Stimulated activated CD4-positive, alpha-beta T cell treated with anti-CD3 and anti-CD28 coated beads, Interleukin-1b, Interleukin-23, amount 100 ng/mL, for 48 hours (primary cell): Measurements from ENCODE around the gene NLRP14.

Experiments
- DNase-seq: peaks from one replicate; pipeline ENCODE4 v3.0.0-alpha.2; 2020

Gene NLRP14

DNA sequence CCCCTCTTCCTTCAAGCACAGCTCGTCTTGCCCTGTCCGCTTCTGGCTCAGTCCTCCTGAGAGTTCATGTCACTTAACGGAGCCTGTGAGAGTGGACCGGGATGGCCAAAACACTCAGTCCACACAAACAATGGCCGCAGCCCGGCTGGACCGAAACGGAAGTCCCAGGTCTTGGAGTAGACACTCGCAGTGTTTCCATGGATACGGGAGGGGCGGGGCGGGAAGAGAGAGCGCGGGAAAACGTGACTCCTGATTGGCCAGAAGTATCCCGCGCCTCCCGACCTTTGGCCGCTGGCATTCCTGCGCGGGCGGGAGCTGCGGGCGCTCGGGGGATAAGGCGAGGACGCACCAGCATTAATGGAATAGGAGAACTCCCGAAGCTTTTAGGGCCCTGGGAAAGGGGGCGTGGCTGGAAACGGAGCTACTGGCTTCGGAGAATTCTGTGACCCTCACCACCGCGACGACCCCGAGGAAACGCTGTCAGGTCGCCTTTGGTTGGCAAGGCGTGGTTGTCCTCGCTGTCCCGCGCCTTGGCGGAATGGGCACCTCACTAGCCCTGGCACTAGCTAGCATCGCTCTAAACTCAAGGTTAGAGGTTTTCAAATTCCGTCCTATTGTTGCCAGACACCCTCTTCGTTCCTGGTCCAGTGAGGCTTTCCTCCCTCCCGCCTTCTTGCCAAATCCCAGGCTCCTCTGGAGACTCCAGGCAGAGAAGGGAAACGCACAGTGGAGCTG lies at the start of gene NLRP14, which contains the start of gene ZNF214:
NLRP14 (plus strand) TSS at position 297 of the 735 bp plus-strand sequence. CDS start 18,108 bp downstream, outside the sequence.
ZNF214 (minus strand) TSS at position 164 of the 735 bp plus-strand sequence. CDS start 17,511 bp downstream, outside the sequence.
- no peak for DNase-seq

- DNase-seq: no peak
These were observed 40.9 kb upstream of the NLRP14 start for GRCh38 chr11:6979365-6979764.

DNA sequence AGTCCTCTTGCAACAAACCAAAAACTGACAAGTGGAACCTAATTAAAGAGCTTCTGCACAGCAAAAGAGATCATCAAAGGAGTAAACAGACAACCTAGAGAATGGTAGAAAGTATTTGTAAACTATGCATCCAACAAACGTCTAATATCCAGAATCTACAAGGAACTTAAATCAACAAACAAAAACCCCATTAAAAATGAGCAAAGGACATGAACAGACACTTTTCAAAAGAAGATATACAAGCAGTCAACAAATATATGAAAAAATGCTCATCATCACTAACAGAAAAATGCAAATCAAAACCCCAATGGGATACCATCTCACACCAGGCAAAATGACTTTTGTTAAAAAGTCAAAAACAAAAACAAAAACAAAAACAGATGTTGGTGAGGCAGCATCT lies 33.8 kb upstream of the NLRP14 start:
- no peak for DNase-seq

GRCh38 chr11:6988506-6988905 lies 31.8 kb upstream of the NLRP14 start:
- DNase-seq: no peak

DNA sequence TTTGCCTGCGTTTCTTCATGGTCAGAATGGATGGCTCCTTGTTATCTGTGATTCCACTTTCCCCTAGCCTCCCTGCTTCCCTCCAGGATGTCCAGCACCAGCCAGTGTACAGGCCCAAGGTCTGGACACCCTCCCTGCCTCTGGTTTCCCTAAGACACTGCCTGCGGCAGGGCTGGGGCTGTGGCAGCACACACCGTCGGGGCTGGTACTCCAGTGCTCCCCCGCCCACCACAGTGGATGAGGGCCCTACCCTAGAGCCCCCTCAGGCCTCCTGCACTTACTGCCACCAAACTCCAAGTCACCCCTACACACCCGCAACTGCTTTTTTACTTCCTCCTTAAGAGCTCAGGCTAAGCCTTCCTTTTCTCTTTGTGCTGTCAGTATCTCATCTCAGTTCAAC lies 29.1 kb upstream of the NLRP14 start:
- DNase-seq: no peak

DNA sequence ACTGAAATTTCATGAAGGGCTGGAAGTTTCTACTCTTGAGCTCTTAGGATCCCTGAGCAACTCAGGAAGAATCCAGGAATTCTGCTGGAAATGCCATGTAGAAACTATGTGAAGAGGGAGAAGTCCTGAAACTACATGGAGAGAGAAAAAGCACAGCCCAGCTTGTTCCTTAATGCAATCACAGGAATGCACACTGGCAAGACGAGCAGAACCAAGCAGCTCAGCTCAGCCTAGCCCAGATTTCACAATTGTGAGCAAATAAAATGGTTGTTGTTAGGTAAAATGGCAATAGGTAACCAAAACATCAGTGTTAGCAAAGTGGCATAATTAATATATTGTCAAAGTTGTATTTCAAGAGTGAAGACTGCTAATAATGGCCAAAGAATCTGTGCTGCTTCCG lies 28.3 kb upstream of the NLRP14 start:
- DNase-seq: no peak

GRCh38 chr11:6992457-6993417 lies 27.5 kb upstream of the NLRP14 start:
- DNase-seq: no peak

DNA sequence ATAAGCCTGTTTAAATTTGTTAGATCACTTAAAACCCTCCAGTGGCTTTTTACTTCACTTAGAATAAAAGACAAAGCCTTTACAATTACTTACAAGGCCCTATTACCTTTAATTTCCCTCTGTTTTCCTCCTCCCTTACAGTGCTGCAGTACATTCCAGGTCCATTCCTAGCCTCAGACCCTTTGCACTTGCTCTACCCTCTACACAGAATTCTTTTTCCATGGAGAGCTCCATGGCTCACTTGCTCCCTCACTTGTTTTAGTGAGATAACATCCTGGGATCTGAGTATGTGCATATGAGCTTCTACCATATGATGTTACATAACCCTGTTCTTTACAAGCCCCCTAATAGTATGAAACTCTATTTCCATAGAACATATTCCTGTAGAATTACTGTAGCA lies 24.6 kb upstream of the NLRP14 start:
- no peak for DNase-seq

GRCh38 chr11:7004482-7004881 lies 15.8 kb upstream of the NLRP14 start:
- no peak for DNase-seq

- no peak for DNase-seq
These were observed 6.2 kb upstream of the NLRP14 start for GRCh38 chr11:7014118-7014517.

GRCh38 chr11:7016011-7016410 lies 4.3 kb upstream of the NLRP14 start:
- DNase-seq: no peak

- no peak for DNase-seq
These were observed 638 bp upstream of the NLRP14 start for GRCh38 chr11:7019500-7020182.

GRCh38 chr11:7021318-7021717 lies 1.0 kb downstream of the NLRP14 start:
- no peak for DNase-seq

DNA sequence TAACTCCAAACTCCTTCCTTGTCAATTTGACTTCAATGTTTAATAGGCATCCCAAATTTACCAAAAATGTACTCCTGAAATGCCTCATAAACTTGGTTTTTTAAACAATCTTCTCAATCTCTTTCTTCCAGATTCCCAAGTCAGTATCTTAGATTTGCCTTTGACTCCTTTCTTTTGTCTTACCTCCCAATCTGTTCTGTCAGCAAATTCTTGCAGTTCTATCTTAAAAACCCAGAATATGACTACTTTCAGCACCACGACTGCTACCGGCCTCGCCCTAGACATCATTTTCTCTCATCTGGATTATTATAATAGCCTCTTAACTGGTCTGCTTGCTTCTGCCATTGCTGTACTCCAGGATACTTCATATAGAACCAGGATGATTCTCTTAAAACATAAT lies 7.9 kb downstream of the NLRP14 start:
- no peak for DNase-seq

- no peak for DNase-seq
These were observed 10.6 kb downstream of the NLRP14 start for GRCh38 chr11:7030836-7031235.

DNA sequence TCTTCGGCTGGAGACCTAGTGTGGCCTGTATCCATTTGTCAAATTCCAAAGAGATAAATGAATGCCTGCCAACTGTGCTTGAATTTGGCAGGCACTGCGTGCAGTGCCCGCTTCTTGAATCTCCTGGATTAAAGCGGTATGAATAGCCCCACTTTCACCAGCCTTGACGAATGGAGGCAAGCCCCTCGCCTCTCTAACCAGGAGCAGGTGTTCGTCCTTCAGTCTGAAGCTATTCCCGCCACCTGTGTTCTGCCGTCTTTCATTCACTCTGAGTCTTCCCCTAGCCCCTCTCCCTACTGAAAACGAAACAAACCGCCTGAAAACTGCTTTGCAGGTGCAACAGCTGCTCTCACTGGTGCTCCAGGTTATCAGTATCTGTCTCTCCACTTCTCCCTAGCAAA lies 11.2 kb downstream of the NLRP14 start:
- DNase-seq: no peak

DNA sequence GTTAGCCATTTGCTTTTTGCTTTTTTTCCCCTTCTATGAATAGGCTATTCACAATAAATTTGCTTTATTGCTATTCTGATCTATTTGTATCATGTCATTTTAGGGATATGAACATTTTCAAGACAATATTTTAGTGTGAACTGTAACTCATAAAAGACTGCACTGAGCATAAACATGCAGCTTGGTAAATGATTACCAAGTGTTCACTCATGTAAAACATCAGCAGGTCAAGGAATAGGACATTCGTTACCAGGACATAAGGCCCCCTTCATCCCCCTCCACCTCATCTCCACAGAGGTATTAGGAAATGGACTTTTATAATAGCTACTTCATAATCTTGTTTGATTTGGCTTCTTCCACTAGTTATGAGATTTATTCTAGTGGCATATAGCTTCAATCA lies 12.4 kb downstream of the NLRP14 start:
- no peak for DNase-seq

- no peak for DNase-seq
These were observed 13.7 kb downstream of the NLRP14 start for GRCh38 chr11:7034019-7034418.

GRCh38 chr11:7046474-7047175 lies 26.3 kb downstream of the NLRP14 start:
- no peak for DNase-seq

DNA sequence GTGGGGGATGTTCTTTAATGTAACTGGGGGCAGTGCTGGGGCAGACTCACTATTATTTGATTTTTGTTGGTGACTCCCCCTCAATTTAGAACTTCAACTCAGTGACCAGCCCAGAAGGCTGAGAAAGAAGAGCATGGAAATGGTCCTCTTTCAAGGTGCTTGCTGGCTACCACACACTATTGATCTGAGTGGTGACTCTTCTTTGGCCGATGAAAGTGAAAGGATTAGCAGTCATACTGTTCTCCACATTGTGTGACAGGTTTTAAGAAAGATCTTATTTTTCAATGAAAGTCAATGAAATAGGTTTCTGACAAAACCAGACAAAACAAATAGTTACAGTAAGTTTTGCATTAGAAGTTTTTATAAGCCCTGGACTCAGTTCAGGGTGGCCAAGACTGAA lies 29.9 kb downstream of the NLRP14 start:
- DNase-seq: no peak

DNA sequence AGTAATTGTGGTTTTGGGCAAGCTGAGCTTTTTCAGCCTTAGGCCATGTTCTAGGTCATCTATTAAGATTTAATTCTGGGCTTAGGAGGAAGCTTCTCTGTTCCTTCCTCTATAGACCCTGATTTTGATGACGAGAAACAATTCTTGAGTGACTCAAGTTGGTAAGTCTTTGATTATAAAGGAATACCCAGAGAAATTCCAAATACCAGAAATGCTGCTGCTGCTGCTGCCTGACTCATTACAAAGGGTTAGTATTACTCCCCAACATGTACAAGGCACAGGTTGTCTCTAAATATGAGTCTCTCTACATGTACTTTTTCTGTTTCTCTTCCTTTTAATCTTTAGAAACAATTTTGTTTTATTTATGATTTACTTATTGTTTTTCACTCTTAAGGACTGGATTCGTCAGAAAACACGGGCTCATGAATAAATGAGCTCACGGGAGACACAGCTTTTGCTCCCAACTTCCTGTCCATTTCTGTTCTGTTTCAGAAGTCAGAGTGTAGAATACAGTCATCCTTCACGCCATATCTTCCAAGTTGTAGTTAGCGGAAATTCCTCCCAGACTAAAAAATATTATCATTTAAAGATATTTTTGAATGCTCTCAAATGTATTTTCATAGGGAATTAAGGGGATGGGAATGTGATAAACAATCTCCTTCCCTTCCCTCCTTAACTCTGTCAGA lies 36.7 kb downstream of the NLRP14 start:
- DNase-seq: no peak

DNA sequence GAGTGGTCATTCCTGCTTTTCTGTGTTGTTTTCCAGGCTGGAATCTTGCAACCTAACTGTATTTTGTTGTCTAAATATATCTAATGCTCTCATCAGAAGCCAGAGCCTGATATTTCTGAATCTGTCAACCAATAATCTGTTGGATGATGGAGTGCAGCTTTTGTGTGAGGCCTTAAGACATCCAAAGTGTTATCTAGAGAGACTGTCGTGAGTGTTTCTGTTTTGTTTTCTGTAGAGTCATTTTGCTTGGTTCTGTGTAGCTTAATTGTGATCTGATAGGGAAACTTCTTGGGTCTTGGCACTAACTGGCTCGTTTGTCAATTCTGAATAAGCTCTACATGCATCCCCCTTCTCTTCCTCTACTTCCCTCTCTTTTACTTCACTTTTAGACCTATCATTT lies 37.4 kb downstream of the NLRP14 start:
- no peak for DNase-seq
